ENCODE measurements around the gene PCDHA1. TPM values are rescaled to one million over a fixed set of nuclear protein-coding genes. Genes with fewer than 3 reads are reported as not detected.

PCDHA1 gene
- total RNA-seq, 1 donor from 2014 or later, result 0.06 TPM

- DNase-seq (ENCODE audit: extremely low read depth, low read depth, low spot score), result no peak
Measured at GRCh38 chr5:140986117-140986521, 200.2 kb downstream of the PCDHA1 start.

- DNase-seq (ENCODE audit: extremely low read depth, low read depth, low spot score), result no peak
Measured at GRCh38 chr5:140988100-140988499, 202.2 kb downstream of the PCDHA1 start.

GRCh38 chr5:140988608-140989007, 202.7 kb downstream of the PCDHA1 start:
- DNase-seq (ENCODE audit: extremely low read depth, low read depth, low spot score), result no peak

GRCh38 chr5:140989254-140990020, 203.5 kb downstream of the PCDHA1 start:
- no peak for DNase-seq (ENCODE audit: extremely low read depth, low read depth, low spot score)

- no peak for DNase-seq (ENCODE audit: extremely low read depth, low read depth, low spot score)
Measured at GRCh38 chr5:140992828-140993227, 206.9 kb downstream of the PCDHA1 start.

- no peak for DNase-seq (ENCODE audit: extremely low read depth, low read depth, low spot score)
Measured at GRCh38 chr5:140996060-140996459, 210.1 kb downstream of the PCDHA1 start.

- DNase-seq (ENCODE audit: extremely low read depth, low read depth, low spot score), result no peak
Measured at GRCh38 chr5:140998921-140999410, 213.0 kb downstream of the PCDHA1 start.

- no peak for DNase-seq (ENCODE audit: extremely low read depth, low read depth, low spot score)
Measured at GRCh38 chr5:141001446-141001843, 215.5 kb downstream of the PCDHA1 start.

GRCh38 chr5:141001844-141002604, 216.1 kb downstream of the PCDHA1 start:
- DNase-seq (ENCODE audit: extremely low read depth, low read depth, low spot score), result no peak

- DNase-seq (ENCODE audit: extremely low read depth, low read depth, low spot score), result no peak
Measured at GRCh38 chr5:141002605-141002965, 216.6 kb downstream of the PCDHA1 start.

GRCh38 chr5:141003031-141003430, 217.1 kb downstream of the PCDHA1 start:
- no peak for DNase-seq (ENCODE audit: extremely low read depth, low read depth, low spot score)

GRCh38 chr5:141003791-141004611, 218.1 kb downstream of the PCDHA1 start:
- no peak for DNase-seq (ENCODE audit: extremely low read depth, low read depth, low spot score)

GRCh38 chr5:141007791-141008190, 221.9 kb downstream of the PCDHA1 start:
- DNase-seq (ENCODE audit: extremely low read depth, low read depth, low spot score), result no peak

GRCh38 chr5:141010047-141010793, 224.3 kb downstream of the PCDHA1 start:
- no peak for DNase-seq (ENCODE audit: extremely low read depth, low read depth, low spot score)

GRCh38 chr5:141017943-141018342, 232.0 kb downstream of the PCDHA1 start:
- no peak for DNase-seq (ENCODE audit: extremely low read depth, low read depth, low spot score)

- DNase-seq (ENCODE audit: extremely low read depth, low read depth, low spot score), result no peak
Measured at GRCh38 chr5:141022384-141022783, 236.4 kb downstream of the PCDHA1 start.

GRCh38 chr5:141031006-141031405, 245.1 kb downstream of the PCDHA1 start:
- DNase-seq (ENCODE audit: extremely low read depth, low read depth, low spot score), result no peak

- no peak for DNase-seq (ENCODE audit: extremely low read depth, low read depth, low spot score)
Measured at GRCh38 chr5:141032626-141033025, 246.7 kb downstream of the PCDHA1 start.

- no peak for DNase-seq (ENCODE audit: extremely low read depth, low read depth, low spot score)
Measured at GRCh38 chr5:141039061-141039460, 253.1 kb downstream of the PCDHA1 start.

GRCh38 chr5:141039517-141039916, 253.6 kb downstream of the PCDHA1 start:
- no peak for DNase-seq (ENCODE audit: extremely low read depth, low read depth, low spot score)

Data from glomerular endothelial cell (primary cell).